ENCODE data around the gene SRMS. TPM values are rescaled to one million over a fixed set of nuclear protein-coding genes. Genes with fewer than 3 reads are reported as not detected.

Gene SRMS
- total and polyA plus RNA-seq, 5 donors from 2014 or later, result not detected

GRCh38 chr20:63530788-63531160 is 16.8 kb downstream of the SRMS start:
- Histone ChIP-seq H3K27ac (ENCODE audit: insufficient read depth, low read length, poor library complexity, severe bottlenecking) (no peak overlapping the region), H3K4me1 (ENCODE audit: control insufficient read depth, insufficient read depth, low read length, poor library complexity, severe bottlenecking) (no peaks in the 10 kb centered on the region), H3K27me3 (ENCODE audit: control insufficient read depth, insufficient read depth, low read length) (no peaks in the 10 kb centered on the region), H3K36me3 (ENCODE audit: control insufficient read depth, insufficient read depth, low read length) (no peaks in the 10 kb centered on the region), H3K4me3 (ENCODE audit: low read depth, low read length) (no peak overlapping the region), H3K9me3 (ENCODE audit: control insufficient read depth in 2 of 2, low read length in 2 of 2) (no peaks in the 10 kb centered on the region)
- Mint-ChIP-seq H3K4me1 (peaks cover 0 to 7% (median 3%) of the 10 kb centered on the region in 4 donors), H3K27ac (no peak overlapping the region), H3K9me3 (no peaks in the 10 kb centered on the region), H3K36me3 (no peaks in the 10 kb centered on the region), H3K27me3 (peaks cover 5% of the 10 kb centered on the region), H3K4me3 (no peak overlapping the region)
- no peak for DNase-seq
- ATAC-seq (ENCODE audit: low read depth in 2 of 2), result no peak

GRCh38 chr20:63529861-63530787 is 17.4 kb downstream of the SRMS start:
- peaks cover 2 to 7% (median 4%) of the 10 kb centered on the region in 4 donors for H3K4me1 Mint-ChIP-seq
- Histone ChIP-seq H3K27me3 (ENCODE audit: control insufficient read depth, insufficient read depth, low read length) (no peaks in the 10 kb centered on the region), H3K4me1 (ENCODE audit: control insufficient read depth, insufficient read depth, low read length, poor library complexity, severe bottlenecking) (no peaks in the 10 kb centered on the region), H3K4me3 (ENCODE audit: low read depth, low read length) (no peak overlapping the region), H3K9me3 (ENCODE audit: control insufficient read depth in 2 of 2, low read length in 2 of 2) (no peaks in the 10 kb centered on the region), H3K36me3 (ENCODE audit: control insufficient read depth, insufficient read depth, low read length) (no peaks in the 10 kb centered on the region), H3K27ac (ENCODE audit: insufficient read depth, low read length, poor library complexity, severe bottlenecking) (no peak overlapping the region)
- H3K36me3 Mint-ChIP-seq, result no peaks in the 10 kb centered on the region
- H3K27ac Mint-ChIP-seq, result no peak overlapping the region
- DNase-seq, result no peak
- H3K4me3 Mint-ChIP-seq, result peak overlapping the region in 1 of 4 donors; percentile 44
- no peak for ATAC-seq (ENCODE audit: low read depth in 2 of 2)
- peaks cover 5% of the 10 kb centered on the region for H3K27me3 Mint-ChIP-seq
- no peaks in the 10 kb centered on the region for H3K9me3 Mint-ChIP-seq

GRCh38 chr20:63529180-63529860 is 18.2 kb downstream of the SRMS start:
- H3K4me3 ChIP-seq (ENCODE audit: low read depth, low read length), result no peak overlapping the region
- no peaks in the 10 kb centered on the region for H3K9me3 Mint-ChIP-seq
- no peaks in the 10 kb centered on the region for H3K4me1 ChIP-seq (ENCODE audit: control insufficient read depth, insufficient read depth, low read length, poor library complexity, severe bottlenecking)
- H3K36me3 Mint-ChIP-seq, result peaks cover 3% of the 10 kb centered on the region
- ATAC-seq (ENCODE audit: low read depth in 2 of 2), result no peak
- no peaks in the 10 kb centered on the region for H3K27me3 ChIP-seq (ENCODE audit: control insufficient read depth, insufficient read depth, low read length)
- peak overlapping the region in 1 of 3 donors; percentile 38 for H3K27ac Mint-ChIP-seq
- DNase-seq, result no peak
- no peaks in the 10 kb centered on the region for H3K36me3 ChIP-seq (ENCODE audit: control insufficient read depth, insufficient read depth, low read length)
- peaks cover 4 to 12% (median 8%) of the 10 kb centered on the region in 4 donors for H3K4me1 Mint-ChIP-seq
- H3K9me3 ChIP-seq (ENCODE audit: control insufficient read depth in 2 of 2, low read length in 2 of 2), result no peaks in the 10 kb centered on the region
- peak overlapping the region in 1 of 4 donors; percentile 44 for H3K4me3 Mint-ChIP-seq
- H3K27ac ChIP-seq (ENCODE audit: insufficient read depth, low read length, poor library complexity, severe bottlenecking), result no peak overlapping the region
- peaks cover 10% of the 10 kb centered on the region for H3K27me3 Mint-ChIP-seq

- Mint-ChIP-seq H3K4me1 (peaks cover 4 to 20% (median 13%) of the 10 kb centered on the region in 4 donors), H3K36me3 (peaks cover 13% of the 10 kb centered on the region), H3K27ac (peak overlapping the region in 2 of 3 donors; percentile 4 to 35), H3K4me3 (peak overlapping the region in 1 of 4 donors; percentile 61), H3K9me3 (peaks cover 0 to 3% (median 2%) of the 10 kb centered on the region in 7 donors), H3K27me3 (peaks cover 10% of the 10 kb centered on the region)
- Histone ChIP-seq H3K4me3 (ENCODE audit: low read depth, low read length) (no peak overlapping the region), H3K36me3 (ENCODE audit: control insufficient read depth, insufficient read depth, low read length) (peaks cover 10% of the 10 kb centered on the region), H3K4me1 (ENCODE audit: control insufficient read depth, insufficient read depth, low read length, poor library complexity, severe bottlenecking) (peaks cover 6% of the 10 kb centered on the region), H3K27ac (ENCODE audit: insufficient read depth, low read length, poor library complexity, severe bottlenecking) (no peak overlapping the region), H3K27me3 (ENCODE audit: control insufficient read depth, insufficient read depth, low read length) (no peaks in the 10 kb centered on the region), H3K9me3 (ENCODE audit: control insufficient read depth in 2 of 2, low read length in 2 of 2) (no peaks in the 10 kb centered on the region)
- no peak for ATAC-seq (ENCODE audit: low read depth in 2 of 2)
- DNase-seq, result no peak
These were observed 20.4 kb downstream of the SRMS start for GRCh38 chr20:63527184-63527583.

- Mint-ChIP-seq H3K27me3 (peaks cover 10% of the 10 kb centered on the region), H3K4me3 (peak overlapping the region in 2 of 4 donors; percentile 61 to 81), H3K27ac (no peak overlapping the region), H3K36me3 (peaks cover 13% of the 10 kb centered on the region), H3K9me3 (peaks cover 0 to 3% (median 2%) of the 10 kb centered on the region in 7 donors), H3K4me1 (peaks cover 4 to 23% (median 11%) of the 10 kb centered on the region in 4 donors)
- DNase-seq (no peak), ATAC-seq (ENCODE audit: low read depth in 2 of 2) (no peak)
- Histone ChIP-seq H3K27me3 (ENCODE audit: control insufficient read depth, insufficient read depth, low read length) (no peaks in the 10 kb centered on the region), H3K4me3 (ENCODE audit: low read depth, low read length) (no peak overlapping the region), H3K9me3 (ENCODE audit: control insufficient read depth in 2 of 2, low read length in 2 of 2) (no peaks in the 10 kb centered on the region), H3K27ac (ENCODE audit: insufficient read depth, low read length, poor library complexity, severe bottlenecking) (no peak overlapping the region), H3K4me1 (ENCODE audit: control insufficient read depth, insufficient read depth, low read length, poor library complexity, severe bottlenecking) (peaks cover 16% of the 10 kb centered on the region), H3K36me3 (ENCODE audit: control insufficient read depth, insufficient read depth, low read length) (peaks cover 10% of the 10 kb centered on the region)
These were observed 21.6 kb downstream of the SRMS start for GRCh38 chr20:63525971-63526370.

GRCh38 chr20:63525185-63525584 is 22.4 kb downstream of the SRMS start:
- Histone ChIP-seq H3K9me3 (ENCODE audit: control insufficient read depth in 2 of 2, low read length in 2 of 2) (no peaks in the 10 kb centered on the region), H3K36me3 (ENCODE audit: control insufficient read depth, insufficient read depth, low read length) (peaks cover 10% of the 10 kb centered on the region), H3K27me3 (ENCODE audit: control insufficient read depth, insufficient read depth, low read length) (no peaks in the 10 kb centered on the region), H3K4me3 (ENCODE audit: low read depth, low read length) (no peak overlapping the region), H3K27ac (ENCODE audit: insufficient read depth, low read length, poor library complexity, severe bottlenecking) (no peak overlapping the region), H3K4me1 (ENCODE audit: control insufficient read depth, insufficient read depth, low read length, poor library complexity, severe bottlenecking) (peaks cover 16% of the 10 kb centered on the region)
- Mint-ChIP-seq H3K4me1 (peaks cover 4 to 23% (median 11%) of the 10 kb centered on the region in 4 donors), H3K36me3 (peaks cover 13% of the 10 kb centered on the region), H3K27ac (peak overlapping the region in 1 of 3 donors; percentile 26), H3K4me3 (peak overlapping the region in 3 of 4 donors; percentile 48 to 81 (median 67)), H3K9me3 (peaks cover 0 to 3% (median 2%) of the 10 kb centered on the region in 7 donors), H3K27me3 (peaks cover 10% of the 10 kb centered on the region)
- DNase-seq, result no peak
- no peak for ATAC-seq (ENCODE audit: low read depth in 2 of 2)

GRCh38 chr20:63522981-63523611 is 24.5 kb downstream of the SRMS start:
- Histone ChIP-seq H3K4me1 (ENCODE audit: control insufficient read depth, insufficient read depth, low read length, poor library complexity, severe bottlenecking) (peaks cover 24% of the 10 kb centered on the region), H3K9me3 (ENCODE audit: control insufficient read depth in 2 of 2, low read length in 2 of 2) (no peaks in the 10 kb centered on the region), H3K36me3 (ENCODE audit: control insufficient read depth, insufficient read depth, low read length) (peaks cover 10% of the 10 kb centered on the region), H3K27ac (ENCODE audit: insufficient read depth, low read length, poor library complexity, severe bottlenecking) (peak overlapping the region; percentile 14), H3K4me3 (ENCODE audit: low read depth, low read length) (no peak overlapping the region), H3K27me3 (ENCODE audit: control insufficient read depth, insufficient read depth, low read length) (no peaks in the 10 kb centered on the region)
- Mint-ChIP-seq H3K9me3 (peaks cover 0 to 3% (median 2%) of the 10 kb centered on the region in 7 donors), H3K4me3 (peak overlapping the region; percentile 32 to 89 (median 70)), H3K27me3 (peaks cover 9% of the 10 kb centered on the region), H3K36me3 (peaks cover 13% of the 10 kb centered on the region), H3K27ac (peak overlapping the region in 1 of 3 donors; percentile 86), H3K4me1 (peaks cover 4 to 24% (median 10%) of the 10 kb centered on the region in 4 donors)
- ATAC-seq (ENCODE audit: low read depth in 2 of 2) (no peak), DNase-seq (no peak)
